ENCODE data around the gene SPTBN5.

The SPTBN5 gene

DNA sequence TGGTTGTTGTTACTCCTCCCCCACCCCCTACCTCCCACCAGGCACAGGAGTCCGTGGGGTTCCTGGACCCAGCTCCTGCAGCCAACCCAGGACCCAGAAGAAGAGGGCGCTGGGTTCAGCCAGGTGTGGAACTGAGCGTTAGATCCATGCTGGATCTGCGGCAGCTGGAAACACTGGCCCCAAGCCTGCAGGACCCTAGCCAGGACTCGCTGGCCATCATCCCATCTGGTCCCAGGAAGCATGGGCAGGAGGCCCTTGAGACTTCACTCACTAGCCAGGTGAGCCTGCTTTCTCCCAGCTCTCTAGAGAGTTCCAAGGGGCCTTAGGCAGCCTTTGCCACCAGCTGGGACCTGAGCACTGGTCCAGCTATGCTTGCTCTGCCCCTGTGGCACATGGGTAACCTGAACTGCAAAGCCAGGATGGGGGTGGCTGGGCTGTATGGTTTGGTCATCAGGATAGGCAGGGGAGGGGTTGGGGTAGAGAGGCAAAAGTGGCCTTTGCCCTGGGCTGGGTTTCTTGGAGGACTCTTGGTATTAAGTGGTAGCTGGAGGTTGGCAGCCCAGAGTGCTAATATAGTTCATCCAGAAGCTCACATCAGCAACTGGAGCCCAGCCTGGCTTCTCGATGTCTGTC, 72.9 kb downstream of the SPTBN5 start:
- DNase-seq = no peak

GRCh38 chr15:41819455-41820050, 74.3 kb downstream of the SPTBN5 start:
- no peak for DNase-seq

DNA sequence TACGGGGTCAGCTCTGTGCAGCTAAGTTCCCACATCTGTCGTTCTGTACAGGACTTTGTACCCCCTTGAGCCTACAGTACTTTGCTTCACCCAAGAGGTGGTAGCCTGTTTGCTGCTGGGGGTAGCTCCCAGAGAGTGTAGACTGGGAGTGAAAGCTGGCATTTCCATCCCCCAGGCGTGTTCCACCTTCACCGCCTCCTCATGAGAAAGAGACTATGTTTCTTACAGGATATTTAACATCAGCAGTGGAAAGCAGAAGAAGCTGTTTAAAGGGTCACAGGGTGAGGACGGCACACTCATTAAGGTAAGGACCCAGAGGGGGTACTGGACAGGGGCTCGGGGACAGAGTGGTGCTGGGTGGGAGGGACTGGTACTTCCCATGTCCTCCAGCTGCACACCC, 76.1 kb downstream of the SPTBN5 start:
- no peak for DNase-seq

- DNase-seq = no peak
Measured at GRCh38 chr15:41817327-41817726, 76.5 kb downstream of the SPTBN5 start.

DNA sequence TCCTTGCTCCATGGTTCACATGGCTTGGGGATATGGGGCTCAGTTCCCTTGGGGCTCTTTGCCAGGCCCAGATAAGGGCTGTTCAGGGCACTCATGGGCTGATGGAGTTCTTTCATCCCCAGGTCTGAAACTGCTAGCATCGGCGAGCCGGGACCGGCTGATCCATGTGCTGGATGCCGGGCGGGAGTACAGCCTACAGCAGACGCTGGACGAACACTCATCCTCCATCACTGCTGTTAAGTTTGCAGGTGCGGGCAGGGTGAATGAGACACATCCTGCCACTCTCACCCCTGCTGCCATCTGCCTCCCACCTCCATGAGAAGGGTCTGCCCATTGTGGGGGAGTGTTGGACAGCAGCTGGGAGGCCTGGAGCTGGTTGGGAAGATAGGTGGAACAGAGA, 77.1 kb downstream of the SPTBN5 start:
- DNase-seq = no peak

- no peak for DNase-seq
Measured at GRCh38 chr15:41814534-41814933, 79.3 kb downstream of the SPTBN5 start.

- no peak for DNase-seq
Measured at GRCh38 chr15:41813426-41813825, 80.4 kb downstream of the SPTBN5 start.

DNA sequence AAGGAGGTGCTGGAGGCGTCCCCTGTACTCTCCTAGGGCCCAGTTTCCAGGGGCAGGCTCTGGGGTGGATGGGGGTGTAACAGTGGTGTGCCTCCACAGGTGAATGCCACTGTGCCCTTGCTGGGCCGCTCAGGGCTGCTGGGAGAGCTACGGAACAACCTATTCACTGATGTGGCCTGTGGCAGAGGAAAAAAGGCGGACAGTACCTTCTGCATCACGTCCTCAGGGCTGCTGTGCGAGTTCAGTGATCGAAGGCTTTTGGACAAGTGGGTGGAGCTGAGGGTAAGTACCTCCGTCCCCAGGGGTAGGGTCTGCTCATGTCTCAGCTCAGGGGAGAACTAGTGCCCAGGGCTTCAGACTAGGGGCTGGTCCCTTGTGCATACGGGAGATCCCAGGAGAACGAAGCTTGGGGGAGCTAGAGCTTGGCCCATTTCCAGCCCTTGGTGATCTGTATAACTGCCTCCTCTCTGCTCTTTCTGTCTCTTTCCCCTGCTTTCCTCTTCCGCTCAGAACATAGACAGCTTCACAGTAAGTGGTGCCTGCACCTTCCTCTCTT, 81.0 kb downstream of the SPTBN5 start:
- DNase-seq = no peak

DNA sequence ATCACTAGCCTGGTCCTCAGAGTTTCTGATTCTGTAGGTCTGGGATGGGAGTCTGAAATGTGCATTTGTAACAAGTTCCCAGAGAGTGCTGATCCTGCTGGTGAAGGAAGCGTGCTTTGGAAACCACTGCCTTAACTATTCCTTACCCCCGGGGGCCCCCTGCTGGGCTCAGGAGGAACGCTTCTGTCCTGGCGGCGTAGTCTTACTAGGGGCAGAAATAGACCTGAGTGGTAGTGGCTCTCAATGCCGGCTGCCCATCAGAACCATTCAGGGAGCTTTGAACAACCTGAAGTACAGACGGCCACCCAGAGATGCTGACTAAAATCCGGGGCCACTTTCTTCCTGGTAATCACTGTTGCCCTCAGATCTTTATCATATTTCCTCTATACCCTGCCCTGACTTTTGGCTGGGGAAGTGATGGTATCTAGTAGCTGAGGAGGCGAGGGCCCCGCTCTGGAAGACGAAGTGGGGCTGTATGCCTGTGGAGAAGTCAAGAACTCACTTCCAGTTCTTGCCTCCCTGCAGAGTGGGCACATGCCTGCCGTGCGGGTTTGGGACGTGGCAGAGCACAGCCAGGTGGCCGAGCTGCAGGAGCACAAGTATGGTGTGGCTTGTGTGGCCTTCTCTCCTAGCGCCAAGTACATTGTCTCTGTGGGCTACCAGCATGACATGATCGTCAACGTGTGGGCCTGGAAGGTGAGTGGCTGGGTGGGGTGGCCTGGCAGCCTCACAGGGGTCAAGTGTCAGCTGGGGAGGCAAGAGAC, 82.2 kb downstream of the SPTBN5 start:
- peak; percentile 26 for DNase-seq

GRCh38 chr15:41810651-41811431, 83.0 kb downstream of the SPTBN5 start:
- no peak for DNase-seq

GRCh38 chr15:41809526-41810220, 84.2 kb downstream of the SPTBN5 start:
- no peak for DNase-seq

DNA sequence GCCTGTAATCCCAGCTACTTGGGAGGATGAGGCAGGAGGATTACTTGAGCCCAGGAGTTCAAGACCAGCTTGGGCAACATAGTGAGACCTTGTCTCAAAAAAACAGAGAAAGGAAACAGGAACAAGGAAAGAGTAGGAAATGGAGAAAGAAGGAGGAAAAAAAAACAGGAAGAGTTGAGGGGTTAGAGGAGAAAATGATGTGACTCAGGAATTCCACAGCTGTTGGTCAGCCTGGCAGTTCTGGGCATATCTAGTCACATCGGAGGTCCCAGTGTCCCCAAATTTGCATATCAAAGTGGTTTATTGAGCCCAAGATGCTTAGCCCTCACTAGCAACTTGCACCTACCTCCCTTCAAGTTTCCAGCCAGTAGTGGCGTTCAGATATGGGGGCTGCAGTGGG, 84.7 kb downstream of the SPTBN5 start:
- no peak for DNase-seq

- DNase-seq = no peak
Measured at GRCh38 chr15:41806291-41807181, 87.3 kb downstream of the SPTBN5 start.

DNA sequence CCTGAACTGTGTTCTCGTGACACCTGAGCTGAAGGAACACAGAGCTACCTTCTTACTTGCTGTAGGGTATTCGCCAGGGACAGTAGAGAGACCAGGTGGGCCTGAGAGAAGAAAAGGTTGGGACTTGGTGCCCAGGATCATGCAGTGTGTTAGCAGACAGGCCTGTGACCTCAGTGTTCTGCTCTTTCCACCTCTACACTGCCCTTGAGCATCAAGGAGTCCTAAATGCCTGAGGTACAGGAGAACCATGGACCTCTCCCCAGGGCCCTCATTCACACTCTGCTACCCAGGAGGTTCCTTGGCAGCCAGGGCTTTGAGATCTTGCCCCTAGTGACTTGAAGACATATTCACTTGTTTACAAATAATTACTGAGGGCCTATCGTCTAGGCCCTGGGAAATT, 88.1 kb downstream of the SPTBN5 start:
- DNase-seq = no peak

GRCh38 chr15:41804916-41805666, 88.8 kb downstream of the SPTBN5 start:
- no peak for DNase-seq

DNA sequence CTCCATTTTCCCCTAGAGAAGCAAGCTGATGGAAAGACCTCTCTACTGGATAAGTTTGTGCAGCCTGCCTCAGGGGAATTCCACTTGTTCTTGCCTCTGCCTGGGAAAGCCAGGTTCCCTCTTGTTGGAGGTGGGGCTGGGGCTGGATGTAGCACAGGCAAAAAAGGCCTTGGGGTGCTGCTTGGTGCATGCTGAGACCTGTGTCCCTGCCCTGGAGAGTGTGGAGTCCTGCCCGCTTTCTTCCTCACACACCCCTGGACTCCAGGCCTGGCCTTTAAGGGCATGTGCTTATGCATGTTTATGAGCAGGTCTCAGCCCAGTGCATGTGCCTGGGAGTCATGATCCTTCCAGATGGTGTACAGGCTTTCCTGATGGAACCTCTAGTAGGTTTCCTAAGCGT, 89.5 kb downstream of the SPTBN5 start:
- DNase-seq = no peak

DNA sequence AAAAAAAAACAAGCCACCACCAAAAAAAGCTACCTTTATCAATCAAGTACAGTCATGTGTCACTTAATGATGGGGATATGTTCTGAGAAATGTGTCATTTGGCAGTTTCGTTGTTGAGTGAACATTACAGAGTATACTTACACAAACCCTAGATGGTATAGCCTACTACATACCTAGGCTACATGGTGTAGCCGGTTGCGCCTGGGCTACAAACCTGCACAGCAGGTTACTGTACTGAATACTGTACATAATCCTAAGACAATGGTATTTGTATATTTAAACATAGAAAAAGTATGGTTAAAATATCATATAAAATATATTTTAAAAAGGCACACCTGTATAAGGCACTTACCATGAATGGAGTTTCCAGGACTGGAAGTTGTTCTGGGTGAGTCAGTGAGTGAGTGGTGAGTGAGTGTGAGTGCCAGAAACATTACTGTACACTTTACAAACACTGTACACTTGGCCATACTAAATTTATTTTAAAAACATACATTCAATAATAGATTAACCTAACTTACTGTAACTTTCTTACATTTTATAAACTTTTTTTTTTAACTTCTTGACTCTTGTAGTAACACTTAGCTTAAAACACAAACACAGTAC, 91.9 kb downstream of the SPTBN5 start:
- DNase-seq = no peak

- DNase-seq = no peak
Measured at GRCh38 chr15:41801185-41801584, 92.7 kb downstream of the SPTBN5 start.

DNA sequence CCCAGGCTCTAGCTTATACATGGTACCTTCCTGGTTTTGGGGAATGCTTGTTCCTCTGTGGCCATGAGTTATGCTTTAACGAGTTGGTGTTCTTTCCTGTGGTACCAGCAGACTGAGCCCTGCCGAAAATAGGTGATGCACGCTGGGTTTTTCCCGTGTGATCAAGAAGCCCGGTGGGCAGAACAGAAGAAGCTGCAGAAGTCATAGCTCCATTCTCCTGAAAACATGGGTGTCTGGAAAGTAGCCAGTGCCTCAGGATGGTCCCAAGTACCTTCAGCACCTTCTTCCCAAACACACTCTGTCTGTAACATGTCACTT, 94.4 kb downstream of the SPTBN5 start:
- no peak for DNase-seq

Data from NCI-H524 treated with DMSO at 0.1 percent for 48 hours (cell line).